Activated CD4-positive, CD25-positive, alpha-beta regulatory T cell (primary cell): ENCODE measurements around the gene ABCG1.

Experiments
- DNase-seq, 4 experiments: peaks; one replicate each; lab custom pipeline; 2025; lab: John Stamatoyannopoulos, UW

The ABCG1 gene

GRCh38 chr21:42232176-42232825 is 13.4 kb downstream of the ABCG1 start:
- no peak for DNase-seq

GRCh38 chr21:42233067-42233961 is 14.4 kb downstream of the ABCG1 start:
- DNase-seq = peak in 3 of 4 experiments; percentile 43 to 54 (median 47)

GRCh38 chr21:42234041-42234440 is 15.1 kb downstream of the ABCG1 start:
- DNase-seq = no peak

GRCh38 chr21:42234464-42235241 is 15.7 kb downstream of the ABCG1 start:
- peak; percentile 37 to 71 (median 64) for DNase-seq

GRCh38 chr21:42235593-42235992 is 16.7 kb downstream of the ABCG1 start:
- no peak for DNase-seq

GRCh38 chr21:42236014-42236413 is 17.1 kb downstream of the ABCG1 start:
- no peak for DNase-seq

- no peak for DNase-seq
Measured at GRCh38 chr21:42236693-42237092, 17.8 kb downstream of the ABCG1 start.

GRCh38 chr21:42237161-42237560 is 18.2 kb downstream of the ABCG1 start:
- no peak for DNase-seq

GRCh38 chr21:42237577-42237976 is 18.6 kb downstream of the ABCG1 start:
- no peak for DNase-seq

- peak in 1 of 4 experiments; percentile 8 for DNase-seq
Measured at GRCh38 chr21:42238185-42238934, 19.4 kb downstream of the ABCG1 start.

- no peak for DNase-seq
Measured at GRCh38 chr21:42239556-42239955, 20.6 kb downstream of the ABCG1 start.

GRCh38 chr21:42239973-42240372 is 21.0 kb downstream of the ABCG1 start:
- DNase-seq = no peak

- DNase-seq = no peak
Measured at GRCh38 chr21:42242611-42243010, 23.7 kb downstream of the ABCG1 start.

GRCh38 chr21:42243026-42243425 is 24.1 kb downstream of the ABCG1 start:
- no peak for DNase-seq

- no peak for DNase-seq
Measured at GRCh38 chr21:42245331-42246193, 26.6 kb downstream of the ABCG1 start.

GRCh38 chr21:42247716-42248115 is 28.8 kb downstream of the ABCG1 start:
- DNase-seq = no peak

- no peak for DNase-seq
Measured at GRCh38 chr21:42248241-42248640, 29.3 kb downstream of the ABCG1 start.

GRCh38 chr21:42248783-42249597 is 30.1 kb downstream of the ABCG1 start:
- DNase-seq = no peak

- no peak for DNase-seq
Measured at GRCh38 chr21:42250422-42251403, 31.8 kb downstream of the ABCG1 start.
